Adrenal gland (tissue), 5 donors: ENCODE data around the gene PCNX2.

ENCODE experiments used
- CTCF ChIP-seq, 6 experiments: fragments of 450-650 bp in 4 of 6; fragments of 200-600 bp in 2 of 6; sonication (generic) in 1 of 6; IDR thresholded peaks; 1 replicate in 5 of 6; 2 replicates in 1 of 6; pipeline versions ENCODE4 v1.5.1 to v1.8.0; 2016 to 2021; ENCODE audit warnings: antibody characterized with exemption in 6 of 6, mild to moderate bottlenecking in 2 of 6, moderate library complexity in 1 of 6
- POLR2A ChIP-seq, 2 donors: fragments of 450-650 bp; IDR thresholded peaks; one replicate each; pipeline ENCODE4 v1.6.1; 2017; ENCODE audit warnings: antibody characterized with exemption in 2 of 2, mild to moderate bottlenecking in 2 of 2, moderate library complexity in 1 of 2
- donor health status: DM: no; HTN: no; CAD: no.

- TF ChIP-seq CTCF (IDR thresholded peaks at IDR 0.05) (no peak), POLR2A (IDR thresholded peaks at IDR 0.05) (no peak)
Observed at GRCh38 chr1:232983375-232983774, 312.1 kb downstream of the PCNX2 start.
